Measurements from ENCODE around the gene EFTUD2. TPM values are rescaled to one million over a fixed set of nuclear protein-coding genes. Genes with fewer than 3 reads are reported as not detected.

EFTUD2 gene
- total RNA-seq, 4 donors from 2014 or later, result 37.4 to 136 (median 65.4) TPM

DNA sequence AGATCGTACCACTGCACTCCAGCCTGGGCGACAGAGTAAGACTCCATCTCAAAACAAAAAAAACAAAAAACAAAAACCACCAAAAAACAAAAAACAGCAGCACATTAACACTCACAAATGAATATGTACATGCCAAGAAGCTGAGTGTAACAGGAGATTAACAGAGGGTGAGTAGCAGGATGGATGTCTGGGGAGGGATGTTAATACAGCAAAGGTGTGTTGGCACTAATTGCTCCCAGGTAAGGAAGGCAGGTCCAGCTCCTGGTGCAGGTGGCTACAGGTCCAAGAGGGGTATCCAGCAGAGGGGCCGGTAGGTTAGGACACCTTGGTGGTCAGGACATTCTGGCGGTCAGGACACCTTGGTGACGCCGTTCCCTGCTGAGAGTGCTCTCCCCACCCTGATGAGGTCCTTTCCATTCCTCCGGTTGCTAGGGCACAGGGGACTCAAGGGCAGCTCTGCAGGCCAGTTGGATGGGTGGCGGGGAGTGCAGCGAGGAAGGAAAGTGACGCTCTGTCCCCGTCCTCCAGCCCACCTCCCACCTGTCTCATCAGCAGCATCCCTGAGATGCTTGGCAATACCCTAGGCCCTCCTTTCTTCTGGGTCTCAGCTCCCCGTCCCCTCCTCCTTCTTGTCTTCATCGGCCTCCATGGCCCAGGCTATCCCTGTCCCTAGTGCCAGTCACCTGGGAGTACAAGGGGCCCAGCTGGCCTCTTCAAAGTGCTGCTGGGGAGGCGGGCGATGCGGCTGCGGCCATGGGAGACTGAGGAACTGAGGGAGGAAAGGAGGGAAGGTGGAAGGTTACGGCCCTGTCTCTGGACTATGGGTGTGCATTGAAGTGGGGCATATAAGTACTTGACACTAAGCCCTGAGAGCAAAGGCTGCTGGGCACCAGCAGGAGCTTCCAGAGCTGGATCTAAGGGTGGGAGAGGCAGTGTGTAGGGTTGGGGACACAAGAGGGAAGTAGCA is 26.8 kb upstream of the EFTUD2 start:
- no peak for DNase-seq
- in situ Hi-C loops (cut with MboI; ENCODE audit: low pct_ligation_motif_present in 1 of 4, low pct_unique_long_range_greater_than_20kb in 1 of 4, low sequenced_read_pairs in 3 of 4) (loop anchor here (5.0 to 10.0 kb wide), 4 partner anchors 79 to 179 kb away; no protein-coding TSS in a partner anchor), intact Hi-C loops (cut with DNase I; ENCODE audit: low total_unique reads) (loop anchor here (10.0 kb wide), 1 partner anchor 179 kb away; no protein-coding TSS in a partner anchor)
- Histone ChIP-seq H3K4me3 (no peak overlapping the region), H3K36me3 (no peaks in the 10 kb centered on the region), H3K9me3 (no peaks in the 10 kb centered on the region), H3K27ac (no peak overlapping the region), H3K27me3 (peaks cover 5% of the 10 kb centered on the region), H3K4me1 (no peaks in the 10 kb centered on the region)
- WGBS, 2 donors (ENCODE audit: low coverage in 1 of 2), result 95% methylated on average over 18 of the region's 18 CpGs; no CpG with 5 or more reads in 1 of the 2 donors
- no peak for TF ChIP-seq POLR2AphosphoS5 (IDR thresholded peaks at IDR 0.05)
- TF ChIP-seq EP300 (IDR thresholded peaks at IDR 0.05; ENCODE audit: low read depth), result no peak
- no peak for TF ChIP-seq CTCF (IDR thresholded peaks at IDR 0.05)
- no peak for TF ChIP-seq POLR2A (IDR thresholded peaks at IDR 0.05)

- no peaks in the 10 kb centered on the region for H3K36me3 ChIP-seq
- peak; percentile 0 for DNase-seq
- TF ChIP-seq POLR2AphosphoS5 (IDR thresholded peaks at IDR 0.05) (no peak), EP300 (IDR thresholded peaks at IDR 0.05; ENCODE audit: low read depth) (no peak), CTCF (IDR thresholded peaks at IDR 0.05) (no peak), POLR2A (IDR thresholded peaks at IDR 0.05) (no peak)
- no peak overlapping the region for H3K4me3 ChIP-seq
- H3K9me3 ChIP-seq, result no peaks in the 10 kb centered on the region
- no peak overlapping the region for H3K27ac ChIP-seq
- intact Hi-C loops (cut with DNase I; ENCODE audit: low total_unique reads) (loop anchor here (10.0 kb wide), 1 partner anchor 181 kb away; no protein-coding TSS in a partner anchor), in situ Hi-C loops (cut with MboI; ENCODE audit: low pct_ligation_motif_present in 1 of 4, low pct_unique_long_range_greater_than_20kb in 1 of 4, low sequenced_read_pairs in 3 of 4) (loop anchor here in 3 of 4 donors (5.0 to 10.0 kb wide), 4 partner anchors 81 to 181 kb away; no protein-coding TSS in a partner anchor)
- H3K4me1 ChIP-seq, result peaks cover 0 to 4% (median 0%) of the 10 kb centered on the region in 4 donors
- 69% methylated on average over 9 of the region's 9 CpGs; no CpG with 5 or more reads in 1 of the 2 donors for WGBS, 2 donors (ENCODE audit: low coverage in 1 of 2)
- H3K27me3 ChIP-seq, result peaks cover 13% of the 10 kb centered on the region
Measured at GRCh38 chr17:44924107-44924544, 24.9 kb upstream of the EFTUD2 start.

- Histone ChIP-seq H3K4me1 (peaks cover 0 to 4% (median 0%) of the 10 kb centered on the region in 4 donors), H3K27ac (no peak overlapping the region), H3K36me3 (no peaks in the 10 kb centered on the region), H3K4me3 (no peak overlapping the region), H3K27me3 (peaks cover 13% of the 10 kb centered on the region), H3K9me3 (no peaks in the 10 kb centered on the region)
- no peak for TF ChIP-seq POLR2AphosphoS5 (IDR thresholded peaks at IDR 0.05)
- TF ChIP-seq CTCF (IDR thresholded peaks at IDR 0.05), result no peak
- WGBS, 2 donors (ENCODE audit: low coverage in 1 of 2), result 78% methylated on average over 17 of the region's 19 CpGs; no CpG with 5 or more reads in 1 of the 2 donors
- intact Hi-C loops (cut with DNase I; ENCODE audit: low total_unique reads), result loop anchor here (10.0 kb wide), 1 partner anchor 182 kb away; no protein-coding TSS in a partner anchor
- peak; percentile 3 for DNase-seq
- in situ Hi-C loops (cut with MboI; ENCODE audit: low pct_ligation_motif_present in 1 of 4, low pct_unique_long_range_greater_than_20kb in 1 of 4, low sequenced_read_pairs in 3 of 4), result loop anchor here in 3 of 4 donors (5.0 to 10.0 kb wide), 4 partner anchors 82 to 182 kb away; no protein-coding TSS in a partner anchor
Measured at GRCh38 chr17:44922746-44923470, 23.7 kb upstream of the EFTUD2 start.
